Liver (tissue), 9 donors: ENCODE measurements around the gene HSPB3. TPM values are rescaled to one million over a fixed set of nuclear protein-coding genes. Genes with fewer than 3 reads are reported as not detected.

ENCODE experiments used
- DNase-seq: peaks from one replicate; pipeline ENCODE4 v3.0.0-alpha.2; 2017; ENCODE audit warnings: low spot score
- H3K27ac ChIP-seq, 2 donors: one replicate each; pipeline ENCODE4 v1.7.0; 2013; ENCODE audit warnings: inconsistent platforms in 2 of 2, low read length in 2 of 2, control low read depth in 1 of 2, low read depth in 1 of 2, mild to moderate bottlenecking in 1 of 2
- H3K27me3 ChIP-seq, 4 donors: one replicate each; pipeline versions ENCODE4 v1.6.1 to v1.7.0; 2013; ENCODE audit warnings: low read length in 3 of 4, inconsistent platforms in 1 of 4, mild to moderate bottlenecking in 1 of 4, moderate library complexity in 1 of 4; ENCODE audit not compliant: control insufficient read depth in 4 of 4, insufficient read depth in 4 of 4
- H3K36me3 ChIP-seq, 4 donors: one replicate each; pipeline versions ENCODE4 v1.6.1 to v1.7.0; 2013; ENCODE audit warnings: low read length in 3 of 4, mild to moderate bottlenecking in 3 of 4, low read depth in 1 of 4, moderate library complexity in 1 of 4; ENCODE audit not compliant: control insufficient read depth in 4 of 4, insufficient read depth in 3 of 4
- H3K4me1 ChIP-seq, 4 donors: one replicate each; pipeline versions ENCODE4 v1.6.1 to v1.7.0; 2013; ENCODE audit warnings: low read length in 3 of 4, mild to moderate bottlenecking in 3 of 4, moderate library complexity in 1 of 4; ENCODE audit not compliant: control insufficient read depth in 4 of 4, insufficient read depth in 4 of 4
- H3K4me3 ChIP-seq, 3 donors: one replicate each; pipeline versions ENCODE4 v1.6.1 to v1.7.0; 2013; ENCODE audit warnings: low read length in 3 of 3, control low read depth in 1 of 3, low read depth in 1 of 3, mild to moderate bottlenecking in 1 of 3
- H3K9ac ChIP-seq, 2 donors: one replicate each; pipeline ENCODE4 v1.7.0; 2013; ENCODE audit warnings: low read length in 2 of 2, mild to moderate bottlenecking in 2 of 2, moderate library complexity in 2 of 2, control low read depth in 1 of 2, low read depth in 1 of 2
- H3K9me3 ChIP-seq, 4 donors: one replicate each; pipeline versions ENCODE4 v1.6.1 to v1.7.0; 2013; ENCODE audit warnings: low read length in 3 of 4; ENCODE audit not compliant: control insufficient read depth in 4 of 4
- ATF3 ChIP-seq: IDR thresholded peaks from 2 replicates; pipeline ENCODE4 v1.6.1; 2016; ENCODE audit warnings: antibody characterized with exemption
- CTCF ChIP-seq: fragments of 150-350 bp; IDR thresholded peaks from 2 replicates; pipeline ENCODE4 v1.5.1; 2017; ENCODE audit warnings: improper control_type of control experiment, low read depth, low read length; ENCODE audit not compliant: missing input control
- EGR1 ChIP-seq, 2 donors: IDR thresholded peaks; 2 replicates each; pipeline ENCODE4 v1.6.1; 2016 to 2018; ENCODE audit warnings: antibody characterized with exemption in 2 of 2, low read depth in 2 of 2
- FOXA1 ChIP-seq: IDR thresholded peaks from 2 replicates; pipeline ENCODE4 v1.6.1; 2016; ENCODE audit warnings: antibody characterized with exemption
- FOXA2 ChIP-seq: IDR thresholded peaks from 2 replicates; pipeline ENCODE4 v1.6.1; 2016; ENCODE audit warnings: antibody characterized with exemption
- GABPA ChIP-seq, 2 donors: IDR thresholded peaks in 1 of 2; conservative IDR thresholded peaks in 1 of 2; 2 replicates each; pipeline ENCODE4 v1.6.1; 2016; ENCODE audit warnings: antibody characterized with exemption in 2 of 2, mild to moderate bottlenecking in 1 of 2, moderate library complexity in 1 of 2
- HNF4A ChIP-seq, 2 donors: conservative IDR thresholded peaks; 2 replicates each; pipeline ENCODE4 v1.6.1; 2016; ENCODE audit warnings: antibody characterized with exemption in 2 of 2, mild to moderate bottlenecking in 2 of 2
- HNF4G ChIP-seq: IDR thresholded peaks from 2 replicates; pipeline ENCODE4 v1.6.1; 2016; ENCODE audit warnings: antibody characterized with exemption
- JUND ChIP-seq, 2 donors: IDR thresholded peaks; 2 replicates each; pipeline ENCODE4 v1.6.1; 2016; ENCODE audit warnings: antibody characterized with exemption in 2 of 2
- NR2F2 ChIP-seq: IDR thresholded peaks from 2 replicates; pipeline ENCODE4 v1.6.1; 2016; ENCODE audit warnings: antibody characterized with exemption
- RAD21 ChIP-seq, 2 donors: IDR thresholded peaks; 2 replicates each; pipeline ENCODE4 v1.6.1; 2016; ENCODE audit warnings: antibody characterized with exemption in 2 of 2, mild to moderate bottlenecking in 2 of 2
- RXRA ChIP-seq, 2 donors: IDR thresholded peaks; 2 replicates each; pipeline ENCODE4 v1.6.1; 2017 to 2018; ENCODE audit warnings: antibody characterized with exemption in 2 of 2, mild to moderate bottlenecking in 1 of 2
- SP1 ChIP-seq: IDR thresholded peaks from 2 replicates; pipeline ENCODE4 v1.6.1; 2018; ENCODE audit warnings: antibody characterized with exemption, mild to moderate bottlenecking
- TAF1 ChIP-seq: conservative IDR thresholded peaks from 2 replicates; pipeline ENCODE4 v1.6.1; 2016; ENCODE audit warnings: antibody characterized with exemption, mild to moderate bottlenecking
- YY1 ChIP-seq: IDR thresholded peaks from 2 replicates; pipeline ENCODE4 v1.6.1; 2016; ENCODE audit warnings: antibody characterized with exemption, mild to moderate bottlenecking
- ZBTB33 ChIP-seq: IDR thresholded peaks from 2 replicates; pipeline ENCODE4 v1.6.1; 2016; ENCODE audit warnings: antibody characterized with exemption
- WGBS: extraction: QIAGEN DNeasy Blood & Tissue Kit; methylation state at CpG from one replicate; pipeline ENCODE4 v1.1.7; 2013; 5-methylcytosine and 5-hydroxymethylcytosine counted together
- polyA plus RNA-seq, 2 donors: library from polyadenylated mRNA; stranded (reverse) in 1 of 2; unstranded in 1 of 2; fragments of 200-250 nt in 1 of 2; fragments of >200 nt in 1 of 2; fragmentation: Nextera tagmentation in 1 of 2; extraction: Ambion mirVana in 1 of 2; gene quantifications; one replicate each; pipeline versions ENCODE4 v1.2.1 to v1.2.3, GENCODE V29; 2013 to 2015
- total RNA-seq, 2 donors: library from RNA; depleted of rRNA; stranded (reverse); fragments of >200 nt; gene quantifications; one replicate each; pipeline ENCODE4 v1.2.3, GENCODE V29; 2014
- TF ChIP-seq, protein P1 (sequence below): IDR thresholded peaks from 2 replicates; pipeline ENCODE4 v1.6.1; 2016; ENCODE audit warnings: antibody characterized with exemption, mild to moderate bottlenecking
- TF ChIP-seq, protein P2 (sequence below): IDR thresholded peaks from 2 replicates; pipeline ENCODE4 v1.6.1; 2016; ENCODE audit warnings: antibody characterized with exemption
- donor health status: healthy.
- donor health status: healthy.
- donor health status: healthy.
- donor health status: healthy.
- donor health status: healthy.

HSPB3 gene
- total and polyA plus RNA-seq, 4 donors = 0.17 TPM; not detected in 3

GRCh38 chr5:54457094-54457862 is 1.8 kb downstream of the HSPB3 start:
- Histone ChIP-seq H3K36me3 (no peaks in the 10 kb centered on the region), H3K4me3 (no peak overlapping the region), H3K9ac (no peak overlapping the region), H3K9me3 (no peaks in the 10 kb centered on the region), H3K27ac (no peak overlapping the region), H3K27me3 (no peaks in the 10 kb centered on the region), H3K4me1 (no peaks in the 10 kb centered on the region)
- DNase-seq = no peak
- WGBS = 31% methylated on average over 5 of the region's 5 CpGs
- TF ChIP-seq TAF1 (no peak), JUND (IDR thresholded peaks at IDR 0.05) (no peak), ZBTB33 (no peak), RXRA (IDR thresholded peaks at IDR 0.05) (no peak), GABPA (IDR thresholded peaks at IDR 0.05 in 1 of 2, conservative IDR thresholded peaks at IDR 0.05 in 1 of 2) (no peak), FOXA1 (no peak), SP1 (no peak), YY1 (no peak), FOXA2 (no peak), EGR1 (IDR thresholded peaks at IDR 0.05; ENCODE audit: low read depth in 2 of 2) (no peak), NR2F2 (no peak), HNF4G (no peak), ATF3 (no peak), RAD21 (IDR thresholded peaks at IDR 0.05) (no peak), CTCF (no peak), HNF4A (conservative IDR thresholded peaks at IDR 0.05) (no peak)
- TF ChIP-seq, protein P1, sequence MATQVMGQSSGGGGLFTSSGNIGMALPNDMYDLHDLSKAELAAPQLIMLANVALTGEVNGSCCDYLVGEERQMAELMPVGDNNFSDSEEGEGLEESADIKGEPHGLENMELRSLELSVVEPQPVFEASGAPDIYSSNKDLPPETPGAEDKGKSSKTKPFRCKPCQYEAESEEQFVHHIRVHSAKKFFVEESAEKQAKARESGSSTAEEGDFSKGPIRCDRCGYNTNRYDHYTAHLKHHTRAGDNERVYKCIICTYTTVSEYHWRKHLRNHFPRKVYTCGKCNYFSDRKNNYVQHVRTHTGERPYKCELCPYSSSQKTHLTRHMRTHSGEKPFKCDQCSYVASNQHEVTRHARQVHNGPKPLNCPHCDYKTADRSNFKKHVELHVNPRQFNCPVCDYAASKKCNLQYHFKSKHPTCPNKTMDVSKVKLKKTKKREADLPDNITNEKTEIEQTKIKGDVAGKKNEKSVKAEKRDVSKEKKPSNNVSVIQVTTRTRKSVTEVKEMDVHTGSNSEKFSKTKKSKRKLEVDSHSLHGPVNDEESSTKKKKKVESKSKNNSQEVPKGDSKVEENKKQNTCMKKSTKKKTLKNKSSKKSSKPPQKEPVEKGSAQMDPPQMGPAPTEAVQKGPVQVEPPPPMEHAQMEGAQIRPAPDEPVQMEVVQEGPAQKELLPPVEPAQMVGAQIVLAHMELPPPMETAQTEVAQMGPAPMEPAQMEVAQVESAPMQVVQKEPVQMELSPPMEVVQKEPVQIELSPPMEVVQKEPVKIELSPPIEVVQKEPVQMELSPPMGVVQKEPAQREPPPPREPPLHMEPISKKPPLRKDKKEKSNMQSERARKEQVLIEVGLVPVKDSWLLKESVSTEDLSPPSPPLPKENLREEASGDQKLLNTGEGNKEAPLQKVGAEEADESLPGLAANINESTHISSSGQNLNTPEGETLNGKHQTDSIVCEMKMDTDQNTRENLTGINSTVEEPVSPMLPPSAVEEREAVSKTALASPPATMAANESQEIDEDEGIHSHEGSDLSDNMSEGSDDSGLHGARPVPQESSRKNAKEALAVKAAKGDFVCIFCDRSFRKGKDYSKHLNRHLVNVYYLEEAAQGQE = no peak
- TF ChIP-seq, protein P2, sequence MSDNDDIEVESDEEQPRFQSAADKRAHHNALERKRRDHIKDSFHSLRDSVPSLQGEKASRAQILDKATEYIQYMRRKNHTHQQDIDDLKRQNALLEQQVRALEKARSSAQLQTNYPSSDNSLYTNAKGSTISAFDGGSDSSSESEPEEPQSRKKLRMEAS = no peak
